Lung (tissue), 12 donors: ENCODE measurements around the gene MAGT1. TPM values are rescaled to one million over a fixed set of nuclear protein-coding genes. Genes with fewer than 3 reads are reported as not detected.

ENCODE experiments used
- ATAC-seq: fragments of 200-7000 bp; cut with Tn5 transposase; one replicate; pipeline ENCODE4 v1.9.1; 2020; ENCODE audit warnings: moderate number of reproducible peaks; ENCODE audit not compliant: insufficient read depth, low FRiP score
- DNase-seq, 3 donors: peaks; one replicate each; pipeline ENCODE4 v3.0.0-alpha.2; 2013 to 2017
- H3K27ac ChIP-seq, 2 donors: one replicate each; pipeline ENCODE4 v1.5.1; 2013; ENCODE audit warnings: mild to moderate bottlenecking in 2 of 2, moderate library complexity in 2 of 2, control low read depth in 1 of 2, inconsistent platforms in 1 of 2, low read depth in 1 of 2, low read length in 1 of 2
- H3K27me3 ChIP-seq, 3 donors: one replicate each; pipeline ENCODE4 v1.5.1; 2013; ENCODE audit warnings: low read length in 2 of 3; ENCODE audit not compliant: control insufficient read depth in 3 of 3, insufficient read depth in 3 of 3
- H3K36me3 ChIP-seq, 4 donors: one replicate each; pipeline ENCODE4 v1.5.1; 2013; ENCODE audit warnings: low read length in 4 of 4, mild to moderate bottlenecking in 1 of 4, moderate library complexity in 1 of 4; ENCODE audit not compliant: control insufficient read depth in 4 of 4, insufficient read depth in 4 of 4
- H3K4me1 ChIP-seq, 5 donors: one replicate each; pipeline ENCODE4 v1.5.1; 2013; ENCODE audit warnings: low read length in 5 of 5, mild to moderate bottlenecking in 2 of 5, moderate library complexity in 1 of 5; ENCODE audit not compliant: control insufficient read depth in 5 of 5, insufficient read depth in 5 of 5
- H3K4me3 ChIP-seq: one replicate; pipeline ENCODE4 v1.5.1; 2013; ENCODE audit warnings: mild to moderate bottlenecking, control low read depth, moderate library complexity
- H3K9ac ChIP-seq, 2 donors: one replicate each; pipeline ENCODE4 v1.5.1; 2013; ENCODE audit warnings: low read length in 2 of 2, control low read depth in 1 of 2; ENCODE audit not compliant: insufficient read depth in 1 of 2
- H3K9me3 ChIP-seq, 4 donors: one replicate each; pipeline ENCODE4 v1.5.1; 2013; ENCODE audit warnings: low read length in 3 of 4, mild to moderate bottlenecking in 1 of 4, moderate library complexity in 1 of 4; ENCODE audit not compliant: control insufficient read depth in 4 of 4, insufficient read depth in 3 of 4
- WGBS, 2 donors: extraction: QIAGEN DNeasy Blood & Tissue Kit; methylation state at CpG; one replicate each; pipeline ENCODE4 v1.1.7; 2013; 5-methylcytosine and 5-hydroxymethylcytosine counted together
- polyA plus RNA-seq, 2 donors: library from polyadenylated mRNA; stranded (reverse); fragments of 200-250 nt; gene quantifications; one replicate each; pipeline ENCODE4 v1.2.1, GENCODE V29; 2013
- total RNA-seq, 2 donors: library from RNA; depleted of rRNA in 1 of 2; stranded (reverse); fragments of >200 nt in 1 of 2; gene quantifications; one replicate each; pipeline ENCODE4 v1.2.1, GENCODE V29; 2014 to 2021
- TF ChIP-seq, protein P1 (sequence below): IDR thresholded peaks from 2 replicates; pipeline ENCODE4 v1.5.1; 2012; ENCODE audit warnings: mild to moderate bottlenecking; ENCODE audit errors: control extremely low read depth, extremely low read depth
- donor health status: control.
- donor health status: control.
- donor health status: Bipolar disorder and iron deficiency.
- donor health status: healthy.
- donor health status: DM: yes; HTN: yes; CAD: no.

MAGT1 gene
- total and polyA plus RNA-seq, 4 donors: 15.3 to 80.0 (median 57.3) TPM

DNA sequence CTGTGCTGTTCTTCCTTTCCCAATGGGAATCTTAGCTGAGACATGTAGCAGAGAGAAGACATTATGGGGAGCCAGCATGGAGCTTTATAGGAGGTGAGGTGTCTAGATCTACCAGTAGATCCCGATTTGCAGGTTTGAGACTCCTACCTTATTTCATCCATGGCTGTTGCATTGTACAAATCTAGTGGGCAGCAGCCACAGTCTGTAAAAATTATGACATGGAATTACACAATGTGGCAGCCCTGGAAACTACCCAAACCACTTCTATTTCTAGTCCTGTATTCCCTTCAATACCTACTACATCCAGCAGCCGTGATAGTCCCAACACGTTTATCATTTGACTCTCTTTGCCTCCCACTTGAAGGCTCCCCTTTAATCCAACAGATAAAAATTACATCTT lies 23.3 kb upstream of the MAGT1 start:
- DNase-seq: peak in 1 of 3 donors; percentile 29
- Histone ChIP-seq H3K27me3 (no peaks in the 10 kb centered on the region), H3K27ac (no peak overlapping the region), H3K9me3 (no peaks in the 10 kb centered on the region), H3K36me3 (no peaks in the 10 kb centered on the region), H3K4me3 (no peak overlapping the region), H3K9ac (no peak overlapping the region), H3K4me1 (peaks cover 0 to 3% (median 0%) of the 10 kb centered on the region in 5 donors)
- 18 to 44% methylated on average over 3 of the region's 3 CpGs for WGBS, 2 donors
- ATAC-seq: no peak
- TF ChIP-seq, protein P1, sequence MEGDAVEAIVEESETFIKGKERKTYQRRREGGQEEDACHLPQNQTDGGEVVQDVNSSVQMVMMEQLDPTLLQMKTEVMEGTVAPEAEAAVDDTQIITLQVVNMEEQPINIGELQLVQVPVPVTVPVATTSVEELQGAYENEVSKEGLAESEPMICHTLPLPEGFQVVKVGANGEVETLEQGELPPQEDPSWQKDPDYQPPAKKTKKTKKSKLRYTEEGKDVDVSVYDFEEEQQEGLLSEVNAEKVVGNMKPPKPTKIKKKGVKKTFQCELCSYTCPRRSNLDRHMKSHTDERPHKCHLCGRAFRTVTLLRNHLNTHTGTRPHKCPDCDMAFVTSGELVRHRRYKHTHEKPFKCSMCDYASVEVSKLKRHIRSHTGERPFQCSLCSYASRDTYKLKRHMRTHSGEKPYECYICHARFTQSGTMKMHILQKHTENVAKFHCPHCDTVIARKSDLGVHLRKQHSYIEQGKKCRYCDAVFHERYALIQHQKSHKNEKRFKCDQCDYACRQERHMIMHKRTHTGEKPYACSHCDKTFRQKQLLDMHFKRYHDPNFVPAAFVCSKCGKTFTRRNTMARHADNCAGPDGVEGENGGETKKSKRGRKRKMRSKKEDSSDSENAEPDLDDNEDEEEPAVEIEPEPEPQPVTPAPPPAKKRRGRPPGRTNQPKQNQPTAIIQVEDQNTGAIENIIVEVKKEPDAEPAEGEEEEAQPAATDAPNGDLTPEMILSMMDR: no peak

DNA sequence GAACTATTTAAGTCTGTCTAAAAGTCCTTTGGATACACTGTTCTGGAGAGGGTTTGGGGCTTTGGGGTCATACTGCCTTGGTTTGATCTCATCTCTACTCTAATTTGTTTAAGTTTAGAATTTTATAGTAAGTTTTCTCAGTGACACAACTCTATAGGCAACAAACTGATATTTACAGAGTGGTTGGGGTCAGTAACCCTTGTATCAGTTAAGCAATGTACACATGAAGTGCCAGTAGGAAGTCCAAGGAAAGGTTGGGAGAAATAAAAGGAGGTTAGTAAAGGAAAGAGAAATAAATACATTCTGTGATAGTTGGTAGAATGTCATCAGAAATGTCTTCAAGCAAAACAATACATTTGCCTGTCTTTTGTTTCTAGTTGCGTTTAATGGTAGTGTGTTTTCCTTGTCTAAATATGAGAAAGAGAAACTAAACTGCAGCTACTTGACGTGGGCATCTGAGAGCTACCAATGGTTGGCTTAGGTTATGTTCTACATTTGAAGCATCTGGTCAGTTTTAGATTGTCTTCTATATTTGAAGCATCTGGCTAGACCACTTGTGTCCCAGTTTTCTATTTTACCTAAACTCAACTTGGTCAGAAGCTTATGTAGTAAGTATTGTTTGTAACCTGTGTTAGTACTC lies 22.2 kb upstream of the MAGT1 start:
- Histone ChIP-seq H3K9me3 (no peaks in the 10 kb centered on the region), H3K36me3 (no peaks in the 10 kb centered on the region), H3K4me3 (no peak overlapping the region), H3K27ac (no peak overlapping the region), H3K27me3 (no peaks in the 10 kb centered on the region), H3K9ac (no peak overlapping the region), H3K4me1 (peaks cover 0 to 3% (median 0%) of the 10 kb centered on the region in 5 donors)
- ATAC-seq: no peak
- 21 to 31% methylated on average over 2 of the region's 2 CpGs for WGBS, 2 donors
- TF ChIP-seq, protein P1: no peak
- no peak for DNase-seq

DNA sequence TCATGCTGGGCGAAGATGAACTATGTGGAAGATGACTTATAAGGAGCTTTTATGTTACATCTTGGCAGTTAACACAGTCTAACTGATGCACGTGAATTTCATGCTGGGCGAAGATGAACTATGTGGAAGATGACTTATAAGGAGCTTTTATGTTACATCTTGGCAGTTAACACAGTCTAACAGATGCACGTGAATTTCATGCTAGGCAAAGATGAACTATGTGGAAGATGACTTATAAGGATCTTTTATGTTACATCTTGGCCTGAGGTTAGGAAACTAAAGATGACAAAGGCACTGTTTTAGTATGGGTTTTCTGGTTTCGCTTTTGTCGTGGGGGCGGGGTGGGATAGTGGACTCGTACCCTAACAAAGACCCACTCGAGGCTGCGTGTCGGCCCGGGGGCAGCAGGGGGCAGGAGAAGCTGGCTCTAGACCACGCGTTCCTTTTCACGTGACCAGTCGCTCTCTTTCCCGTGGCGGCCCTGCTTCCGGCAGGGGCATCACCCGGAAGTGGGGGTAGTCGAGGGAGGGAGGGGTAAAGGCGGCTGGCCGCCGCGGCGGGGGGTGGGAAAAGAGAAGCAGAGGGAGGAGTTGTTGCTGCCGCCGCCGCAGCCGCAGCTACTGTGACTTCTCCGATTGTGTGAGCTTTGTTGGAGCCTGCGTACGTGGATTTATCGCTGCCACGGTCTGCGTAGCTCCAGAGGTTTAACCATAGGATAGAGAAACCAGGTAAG lies 15.0 kb upstream of the MAGT1 start, which contains the start of gene ATP7A:
Gene ATP7A, plus strand, starts transcription at position 586 of the 733 bp plus-strand sequence. CDS start 60,949 bp downstream, outside the sequence.
- Histone ChIP-seq H3K4me3 (peak within 1 kb of the TSS; percentile 46), H3K36me3 (no peaks in the 10 kb centered on the region), H3K4me1 (peaks cover 0 to 4% (median 0%) of the 10 kb centered on the region in 5 donors), H3K9ac (peak within 1 kb of the TSS; percentile 59 to 96), H3K9me3 (no peaks in the 10 kb centered on the region), H3K27me3 (no peaks in the 10 kb centered on the region), H3K27ac (peak within 1 kb of the TSS; percentile 82 to 96)
- DNase-seq (peak; percentile 93 to 94 (median 94)), ATAC-seq (peak; percentile 94)
- WGBS, 2 donors: 3 to 31% methylated on average over 20 to 36 of the region's 36 CpGs
- TF ChIP-seq, protein P1: no peak
